Measurements from ENCODE around the gene REXO5. TPM values are rescaled to one million over a fixed set of nuclear protein-coding genes. Genes with fewer than 3 reads are reported as not detected.

REXO5 gene
- total RNA-seq, 1 donor from 2014 or later = 2.5 TPM

DNA sequence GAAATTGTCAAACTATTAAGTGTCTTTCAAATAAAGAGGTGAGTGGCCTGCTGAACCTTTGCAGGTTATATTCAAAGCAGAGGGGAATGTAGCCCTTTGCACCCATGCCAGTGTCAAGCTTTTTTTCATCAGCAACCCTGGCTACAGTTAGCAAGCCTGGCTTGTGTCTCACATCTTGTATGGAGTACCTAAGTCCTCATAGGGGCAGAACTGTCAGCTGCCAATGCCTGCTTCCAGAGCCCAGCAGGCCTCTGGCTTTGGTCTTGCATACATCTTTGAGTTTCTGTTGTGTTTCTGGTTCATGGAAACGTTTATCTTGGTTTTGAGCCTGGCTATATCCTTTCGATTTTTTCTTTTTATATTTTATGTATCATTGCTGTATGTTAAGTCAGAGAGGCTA is 26.8 kb downstream of the REXO5 start:
- Mint-ChIP-seq H3K36me3 (ENCODE audit: unreplicated experiment) (peaks cover 32% of the 10 kb centered on the region), H3K4me3 (ENCODE audit: unreplicated experiment) (no peak overlapping the region), H3K9me3 (ENCODE audit: unreplicated experiment) (no peaks in the 10 kb centered on the region), H3K27ac (ENCODE audit: unreplicated experiment) (no peak overlapping the region), H3K27me3 (ENCODE audit: unreplicated experiment) (no peaks in the 10 kb centered on the region), H3K4me1 (ENCODE audit: unreplicated experiment) (no peaks in the 10 kb centered on the region)
- no peak for DNase-seq (ENCODE audit: extremely low spot score, unreplicated experiment)
- TF ChIP-seq, protein P1, sequence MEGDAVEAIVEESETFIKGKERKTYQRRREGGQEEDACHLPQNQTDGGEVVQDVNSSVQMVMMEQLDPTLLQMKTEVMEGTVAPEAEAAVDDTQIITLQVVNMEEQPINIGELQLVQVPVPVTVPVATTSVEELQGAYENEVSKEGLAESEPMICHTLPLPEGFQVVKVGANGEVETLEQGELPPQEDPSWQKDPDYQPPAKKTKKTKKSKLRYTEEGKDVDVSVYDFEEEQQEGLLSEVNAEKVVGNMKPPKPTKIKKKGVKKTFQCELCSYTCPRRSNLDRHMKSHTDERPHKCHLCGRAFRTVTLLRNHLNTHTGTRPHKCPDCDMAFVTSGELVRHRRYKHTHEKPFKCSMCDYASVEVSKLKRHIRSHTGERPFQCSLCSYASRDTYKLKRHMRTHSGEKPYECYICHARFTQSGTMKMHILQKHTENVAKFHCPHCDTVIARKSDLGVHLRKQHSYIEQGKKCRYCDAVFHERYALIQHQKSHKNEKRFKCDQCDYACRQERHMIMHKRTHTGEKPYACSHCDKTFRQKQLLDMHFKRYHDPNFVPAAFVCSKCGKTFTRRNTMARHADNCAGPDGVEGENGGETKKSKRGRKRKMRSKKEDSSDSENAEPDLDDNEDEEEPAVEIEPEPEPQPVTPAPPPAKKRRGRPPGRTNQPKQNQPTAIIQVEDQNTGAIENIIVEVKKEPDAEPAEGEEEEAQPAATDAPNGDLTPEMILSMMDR (IDR thresholded peaks at IDR 0.05) = no peak

DNA sequence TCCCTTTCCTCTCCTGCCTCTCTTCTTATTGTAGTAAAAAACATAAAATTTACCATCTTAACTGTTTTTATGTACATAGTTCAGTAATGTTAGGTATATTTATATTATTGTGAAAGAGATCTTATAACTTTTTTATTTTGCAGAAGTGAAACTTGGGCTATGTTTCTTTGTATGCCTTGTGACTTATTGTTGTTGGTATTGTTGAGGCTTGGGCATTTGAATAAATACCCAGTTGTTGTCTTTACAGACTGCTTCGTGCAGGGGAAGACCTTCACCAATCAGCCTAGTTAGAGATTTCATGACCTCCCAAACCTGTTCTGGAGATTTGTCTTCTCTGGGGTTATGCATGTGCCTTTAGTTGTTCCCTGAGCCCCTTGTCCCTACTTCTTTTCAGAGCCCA is 31.9 kb downstream of the REXO5 start:
- no peaks in the 10 kb centered on the region for H3K4me1 Mint-ChIP-seq (ENCODE audit: unreplicated experiment)
- no peaks in the 10 kb centered on the region for H3K9me3 Mint-ChIP-seq (ENCODE audit: unreplicated experiment)
- DNase-seq (ENCODE audit: extremely low spot score, unreplicated experiment) = no peak
- no peaks in the 10 kb centered on the region for H3K27me3 Mint-ChIP-seq (ENCODE audit: unreplicated experiment)
- TF ChIP-seq, protein P1 (IDR thresholded peaks at IDR 0.05) = no peak
- H3K36me3 Mint-ChIP-seq (ENCODE audit: unreplicated experiment) = peaks cover 31% of the 10 kb centered on the region
- no peak overlapping the region for H3K27ac Mint-ChIP-seq (ENCODE audit: unreplicated experiment)
- H3K4me3 Mint-ChIP-seq (ENCODE audit: unreplicated experiment) = no peak overlapping the region

DNA sequence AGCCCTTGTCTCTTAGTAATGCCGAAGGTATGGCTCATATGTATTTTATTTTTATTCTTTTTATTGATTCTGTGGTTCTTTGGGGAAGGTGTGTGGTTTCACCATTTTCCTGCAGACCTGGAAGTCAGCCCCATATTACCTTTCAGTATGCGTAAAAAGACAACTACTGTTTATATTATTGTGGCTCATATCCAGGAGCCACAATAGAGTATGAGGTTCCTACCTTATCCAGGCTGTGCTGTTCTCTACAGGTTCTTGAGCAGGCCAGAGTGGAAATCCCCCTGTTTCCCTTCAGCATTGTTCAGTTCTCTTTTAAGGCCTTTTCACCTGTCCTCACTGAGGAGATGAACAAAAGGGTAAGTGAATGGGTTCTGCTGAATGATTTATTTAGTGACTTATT is 33.2 kb downstream of the REXO5 start:
- no peak overlapping the region for H3K27ac Mint-ChIP-seq (ENCODE audit: unreplicated experiment)
- H3K9me3 Mint-ChIP-seq (ENCODE audit: unreplicated experiment) = no peaks in the 10 kb centered on the region
- no peak for DNase-seq (ENCODE audit: extremely low spot score, unreplicated experiment)
- TF ChIP-seq, protein P1 (IDR thresholded peaks at IDR 0.05) = no peak
- peaks cover 22% of the 10 kb centered on the region for H3K36me3 Mint-ChIP-seq (ENCODE audit: unreplicated experiment)
- H3K27me3 Mint-ChIP-seq (ENCODE audit: unreplicated experiment) = no peaks in the 10 kb centered on the region
- H3K4me3 Mint-ChIP-seq (ENCODE audit: unreplicated experiment) = no peak overlapping the region
- H3K4me1 Mint-ChIP-seq (ENCODE audit: unreplicated experiment) = no peaks in the 10 kb centered on the region

DNA sequence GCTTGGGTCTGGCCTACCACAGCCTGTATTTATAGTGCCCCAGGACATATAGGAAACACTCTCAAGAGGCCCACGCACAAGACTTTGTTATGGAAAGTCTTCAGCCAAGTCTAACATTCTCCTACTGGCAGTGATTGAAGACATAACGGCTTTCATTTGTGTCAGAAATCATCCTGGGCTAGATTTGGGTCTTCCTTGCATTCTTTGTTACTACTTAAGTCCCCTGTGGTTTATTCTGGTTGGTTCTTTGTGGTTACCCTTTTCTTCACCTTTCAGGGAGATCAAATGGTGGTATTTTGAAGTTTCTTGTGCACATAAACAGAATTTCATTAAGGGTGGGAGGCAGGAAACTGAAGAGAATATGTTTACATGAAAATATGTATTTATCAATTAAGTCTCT is 37.7 kb downstream of the REXO5 start:
- Mint-ChIP-seq H3K4me3 (ENCODE audit: unreplicated experiment) (no peak overlapping the region), H3K27ac (ENCODE audit: unreplicated experiment) (no peak overlapping the region), H3K36me3 (ENCODE audit: unreplicated experiment) (peaks cover 1% of the 10 kb centered on the region), H3K9me3 (ENCODE audit: unreplicated experiment) (no peaks in the 10 kb centered on the region), H3K4me1 (ENCODE audit: unreplicated experiment) (no peaks in the 10 kb centered on the region), H3K27me3 (ENCODE audit: unreplicated experiment) (no peaks in the 10 kb centered on the region)
- TF ChIP-seq, protein P1 (IDR thresholded peaks at IDR 0.05) = no peak
- DNase-seq (ENCODE audit: extremely low spot score, unreplicated experiment) = no peak

DNA sequence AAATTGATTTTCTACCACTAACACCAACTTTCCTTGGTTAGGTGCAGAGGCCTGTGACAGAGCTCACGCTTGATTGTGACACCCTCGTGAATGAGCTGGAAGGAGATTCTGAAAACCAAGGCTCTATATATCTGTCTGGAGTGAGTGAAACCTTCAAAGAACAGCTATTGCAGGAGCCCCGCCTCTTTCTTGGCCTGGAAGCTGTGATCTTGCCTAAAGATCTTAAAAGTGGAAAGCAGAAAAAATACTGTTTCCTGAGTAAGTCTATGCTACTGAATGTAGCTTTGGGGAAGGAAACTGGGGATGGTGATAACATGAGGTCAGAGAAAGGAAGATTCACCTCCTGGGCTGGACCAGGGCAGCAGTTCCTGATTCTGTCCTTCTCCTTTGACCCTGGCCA is 38.3 kb downstream of the REXO5 start:
- H3K27ac Mint-ChIP-seq (ENCODE audit: unreplicated experiment) = no peak overlapping the region

More for the DNA sequence above, 38.3 kb downstream of the REXO5 start:
- Mint-ChIP-seq H3K4me3 (ENCODE audit: unreplicated experiment) (no peak overlapping the region), H3K9me3 (ENCODE audit: unreplicated experiment) (no peaks in the 10 kb centered on the region), H3K27me3 (ENCODE audit: unreplicated experiment) (no peaks in the 10 kb centered on the region), H3K36me3 (ENCODE audit: unreplicated experiment) (peaks cover 1% of the 10 kb centered on the region), H3K4me1 (ENCODE audit: unreplicated experiment) (no peaks in the 10 kb centered on the region)
- TF ChIP-seq, protein P1 (IDR thresholded peaks at IDR 0.05) = no peak
- DNase-seq (ENCODE audit: extremely low spot score, unreplicated experiment) = no peak
